GM12874 (cell line): ENCODE results near the gene POP7.

Source experiments
- TF ChIP-seq, protein P1 (sequence below): IDR thresholded peaks from 2 replicates; pipeline ENCODE4 v1.5.1; 2011; ENCODE audit warnings: low read depth, mild to moderate bottlenecking, control low read depth, low read length, moderate library complexity; ENCODE audit not compliant: insufficient read depth

POP7 gene

DNA sequence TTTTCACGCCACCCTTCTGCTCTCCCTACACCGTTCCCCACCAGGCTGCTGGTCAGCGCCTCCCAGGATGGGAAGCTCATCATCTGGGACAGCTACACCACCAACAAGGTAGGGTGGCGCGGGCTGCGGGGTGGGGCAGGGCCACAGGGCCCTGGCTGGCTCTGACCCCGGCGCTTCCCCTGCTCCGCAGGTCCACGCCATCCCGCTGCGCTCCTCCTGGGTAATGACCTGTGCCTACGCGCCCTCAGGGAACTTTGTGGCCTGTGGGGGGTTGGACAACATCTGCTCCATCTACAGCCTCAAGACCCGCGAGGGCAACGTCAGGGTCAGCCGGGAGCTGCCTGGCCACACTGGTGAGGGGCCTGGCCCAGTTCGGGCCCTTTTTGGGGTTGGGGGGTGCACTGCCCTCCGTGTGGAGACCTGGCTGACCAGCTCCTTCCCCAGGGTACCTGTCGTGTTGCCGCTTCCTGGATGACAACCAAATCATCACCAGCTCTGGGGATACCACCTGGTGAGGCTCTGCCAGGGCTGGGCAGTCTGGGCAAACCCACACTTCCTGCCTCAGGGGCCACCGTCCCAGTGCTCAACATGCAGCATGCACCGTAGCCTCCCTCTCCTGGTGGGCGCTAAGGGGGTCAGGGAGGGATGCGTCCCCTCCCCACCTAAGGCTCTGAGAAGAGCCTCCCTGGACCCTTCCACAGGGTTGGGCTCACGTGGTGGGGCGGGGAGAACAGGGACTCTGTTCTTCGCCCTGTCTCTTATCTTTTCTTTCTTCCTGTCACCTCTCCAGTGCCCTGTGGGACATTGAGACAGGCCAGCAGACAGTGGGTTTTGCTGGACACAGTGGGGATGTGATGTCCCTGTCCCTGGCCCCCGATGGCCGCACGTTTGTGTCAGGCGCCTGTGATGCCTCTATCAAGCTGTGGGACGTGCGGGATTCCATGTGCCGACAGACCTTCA is 28.3 kb upstream of the POP7 start:
- TF ChIP-seq, protein P1, sequence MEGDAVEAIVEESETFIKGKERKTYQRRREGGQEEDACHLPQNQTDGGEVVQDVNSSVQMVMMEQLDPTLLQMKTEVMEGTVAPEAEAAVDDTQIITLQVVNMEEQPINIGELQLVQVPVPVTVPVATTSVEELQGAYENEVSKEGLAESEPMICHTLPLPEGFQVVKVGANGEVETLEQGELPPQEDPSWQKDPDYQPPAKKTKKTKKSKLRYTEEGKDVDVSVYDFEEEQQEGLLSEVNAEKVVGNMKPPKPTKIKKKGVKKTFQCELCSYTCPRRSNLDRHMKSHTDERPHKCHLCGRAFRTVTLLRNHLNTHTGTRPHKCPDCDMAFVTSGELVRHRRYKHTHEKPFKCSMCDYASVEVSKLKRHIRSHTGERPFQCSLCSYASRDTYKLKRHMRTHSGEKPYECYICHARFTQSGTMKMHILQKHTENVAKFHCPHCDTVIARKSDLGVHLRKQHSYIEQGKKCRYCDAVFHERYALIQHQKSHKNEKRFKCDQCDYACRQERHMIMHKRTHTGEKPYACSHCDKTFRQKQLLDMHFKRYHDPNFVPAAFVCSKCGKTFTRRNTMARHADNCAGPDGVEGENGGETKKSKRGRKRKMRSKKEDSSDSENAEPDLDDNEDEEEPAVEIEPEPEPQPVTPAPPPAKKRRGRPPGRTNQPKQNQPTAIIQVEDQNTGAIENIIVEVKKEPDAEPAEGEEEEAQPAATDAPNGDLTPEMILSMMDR: no peak

- TF ChIP-seq, protein P1: no peak
Measured at GRCh38 chr7:100678291-100678984, 27.5 kb upstream of the POP7 start.

GRCh38 chr7:100679129-100679926 is 26.6 kb upstream of the POP7 start:
- TF ChIP-seq, protein P1: no peak

GRCh38 chr7:100679927-100680575 is 25.9 kb upstream of the POP7 start:
- TF ChIP-seq, protein P1: no peak

- TF ChIP-seq, protein P1: no peak
Measured at GRCh38 chr7:100680576-100681271, 25.2 kb upstream of the POP7 start.

- TF ChIP-seq, protein P1: no peak
Measured at GRCh38 chr7:100681491-100682227, 24.3 kb upstream of the POP7 start.
